Measurements from ENCODE around the gene ZBTB3. TPM values are rescaled to one million over a fixed set of nuclear protein-coding genes. Genes with fewer than 3 reads are reported as not detected.

ZBTB3 gene
- total RNA-seq (1 to 10 TPM; 2.3 to 3.5 TPM), total RNA-seq (5.0 to 31.9 (median 14.0) reads per million in 172 experiments)
- 4.0 TPM for polyA plus RNA-seq (2013, experiment 1 of 2)
- 4.1 TPM for polyA plus RNA-seq (2013, experiment 2 of 2)

DNA sequence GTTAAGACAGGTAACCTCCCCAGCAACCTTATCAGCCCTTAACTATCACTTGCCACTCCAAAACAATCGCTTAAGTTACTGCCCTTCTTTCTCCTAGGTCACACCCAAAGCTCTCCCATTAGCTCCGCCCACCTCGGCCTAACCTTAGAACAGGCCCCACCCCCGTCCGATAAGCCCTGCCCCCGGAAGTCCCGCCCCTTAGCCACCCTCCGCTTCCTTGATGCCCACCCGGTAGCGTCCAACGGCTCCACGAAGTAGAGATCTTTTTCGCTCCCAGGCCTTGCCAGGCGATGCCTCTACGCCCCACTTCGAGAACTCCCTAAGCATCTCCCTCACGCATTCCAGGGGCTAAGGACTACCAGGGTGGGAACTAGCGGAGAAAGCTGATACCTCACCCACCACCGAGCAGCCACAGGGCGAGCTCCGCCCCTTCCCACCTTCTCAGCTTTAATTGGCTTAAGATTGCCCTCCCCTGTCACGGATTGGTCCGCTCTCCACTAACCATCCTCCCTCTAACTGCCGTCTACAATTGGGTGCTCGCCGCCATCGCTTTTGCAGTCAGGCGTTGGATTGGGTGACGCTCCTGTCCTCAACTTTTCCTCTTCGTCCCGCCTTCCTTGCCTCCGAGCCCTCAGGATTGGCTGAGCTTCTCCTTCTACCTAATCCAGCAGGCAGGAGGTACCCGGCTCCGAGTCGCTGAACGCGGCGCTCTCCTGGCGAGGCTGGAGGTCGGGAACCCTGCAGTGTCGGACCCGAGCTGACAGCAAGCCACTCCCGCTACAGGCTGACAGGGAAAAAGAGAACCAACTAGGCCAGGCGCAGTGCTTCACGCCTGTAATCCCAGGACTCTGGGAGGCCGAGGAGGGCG lies at the start of gene ZBTB3:
Gene ZBTB3, minus strand, starts transcription at position 425 of the 868 bp plus-strand sequence. CDS start 496 bp downstream, outside the sequence.
- peaks cover 21% of the 10 kb centered on the region for H3K36me3 ChIP-seq (ENCODE audit: insufficient read depth, low read length)
- H3K27ac ChIP-seq (ENCODE audit: low read depth in 1 of 2, low read length in 2 of 2) = peak within 1 kb of the TSS; percentile 84 to 88
- peaks cover 18% of the 10 kb centered on the region for H3K36me3 Mint-ChIP-seq (ENCODE audit: low read depth)
- H3K9me3 Mint-ChIP-seq = no peaks in the 10 kb centered on the region
- peak within 1 kb of the TSS; percentile 80 for H3K4me3 ChIP-seq (ENCODE audit: low read length)
- H3K4me1 ChIP-seq (ENCODE audit: insufficient read depth, low read length) = peaks cover 41% of the 10 kb centered on the region
- intact Hi-C loops (cut with DNase I, micrococcal nuclease) = loop anchor here (1.0 to 5.0 kb wide), 5 partner anchors 7 to 88 kb away; partner anchors contain the start of genes TTC9C (in 2 of the 2), POLR2G (in 1 of the 2) and TMEM179B (in 1 of the 2)
- peak; percentile 93 for ATAC-seq (ENCODE audit: poor library complexity)
- H3K4me1 Mint-ChIP-seq (ENCODE audit: low read depth) = peaks cover 35% of the 10 kb centered on the region
- ChIA-PET POLR2A (interaction anchor here (0.8 to 5.6 kb wide), 43 partner anchors 8 to 1564 kb away, joined by 3 to 228 read pairs (median 6); partner anchors contain the start of genes B3GAT3, C11orf98, CSKMT and EEF1G), CTCF (interaction anchor here (0.6 to 3.8 kb wide), 7 partner anchors 8 to 127 kb away, joined by 3 to 42 read pairs (median 6); partner anchors contain the start of genes HNRNPUL2, SLC3A2, TAF6L and TMEM179B)
- no peaks in the 10 kb centered on the region for H3K9me3 ChIP-seq (ENCODE audit: control insufficient read depth in 1 of 2, insufficient read depth in 1 of 2, low read length in 2 of 2)
- H3K27me3 ChIP-seq (ENCODE audit: control insufficient read depth in 1 of 2, insufficient read depth in 2 of 2, low read length in 2 of 2) = no peaks in the 10 kb centered on the region
- H3K27ac Mint-ChIP-seq = peak within 1 kb of the TSS; percentile 89
- H3K4me3 Mint-ChIP-seq = peak within 1 kb of the TSS; percentile 93
- no peaks in the 10 kb centered on the region for H3K27me3 Mint-ChIP-seq
- DNase-seq = peak; percentile 92 to 100 (median 97)
- TF ChIP-seq, protein P1, sequence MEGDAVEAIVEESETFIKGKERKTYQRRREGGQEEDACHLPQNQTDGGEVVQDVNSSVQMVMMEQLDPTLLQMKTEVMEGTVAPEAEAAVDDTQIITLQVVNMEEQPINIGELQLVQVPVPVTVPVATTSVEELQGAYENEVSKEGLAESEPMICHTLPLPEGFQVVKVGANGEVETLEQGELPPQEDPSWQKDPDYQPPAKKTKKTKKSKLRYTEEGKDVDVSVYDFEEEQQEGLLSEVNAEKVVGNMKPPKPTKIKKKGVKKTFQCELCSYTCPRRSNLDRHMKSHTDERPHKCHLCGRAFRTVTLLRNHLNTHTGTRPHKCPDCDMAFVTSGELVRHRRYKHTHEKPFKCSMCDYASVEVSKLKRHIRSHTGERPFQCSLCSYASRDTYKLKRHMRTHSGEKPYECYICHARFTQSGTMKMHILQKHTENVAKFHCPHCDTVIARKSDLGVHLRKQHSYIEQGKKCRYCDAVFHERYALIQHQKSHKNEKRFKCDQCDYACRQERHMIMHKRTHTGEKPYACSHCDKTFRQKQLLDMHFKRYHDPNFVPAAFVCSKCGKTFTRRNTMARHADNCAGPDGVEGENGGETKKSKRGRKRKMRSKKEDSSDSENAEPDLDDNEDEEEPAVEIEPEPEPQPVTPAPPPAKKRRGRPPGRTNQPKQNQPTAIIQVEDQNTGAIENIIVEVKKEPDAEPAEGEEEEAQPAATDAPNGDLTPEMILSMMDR (IDR thresholded peaks at IDR 0.05) = no peak

DNA sequence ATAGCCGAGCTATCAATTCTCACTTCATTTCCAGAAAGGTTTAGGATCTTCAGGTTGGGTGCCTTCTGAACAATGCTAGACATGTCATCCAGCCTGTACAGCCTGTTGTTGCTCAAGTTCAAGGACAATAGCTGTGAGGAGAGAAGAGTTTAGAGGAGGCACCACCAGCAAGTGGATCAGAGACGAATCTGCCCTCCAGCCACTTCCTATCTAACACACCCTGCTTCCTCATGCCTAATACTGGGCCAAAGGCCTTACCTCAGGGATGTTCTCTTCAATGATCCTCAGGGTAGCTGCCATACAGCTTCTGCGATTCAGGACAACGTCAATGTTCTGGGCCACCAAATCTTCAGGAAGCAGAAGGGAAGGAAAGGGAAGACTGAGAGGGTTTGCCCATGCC lies 47.1 kb upstream of the ZBTB3 start:
- Histone ChIP-seq H3K4me3 (ENCODE audit: low read length) (no peak overlapping the region), H3K9me3 (ENCODE audit: control insufficient read depth in 1 of 2, insufficient read depth in 1 of 2, low read length in 2 of 2) (no peaks in the 10 kb centered on the region), H3K27me3 (ENCODE audit: control insufficient read depth in 1 of 2, insufficient read depth in 2 of 2, low read length in 2 of 2) (no peaks in the 10 kb centered on the region), H3K27ac (ENCODE audit: low read depth in 1 of 2, low read length in 2 of 2) (no peak overlapping the region), H3K36me3 (ENCODE audit: insufficient read depth, low read length) (peaks cover 80% of the 10 kb centered on the region), H3K4me1 (ENCODE audit: insufficient read depth, low read length) (peaks cover 31% of the 10 kb centered on the region)
- ATAC-seq (ENCODE audit: poor library complexity) (no peak), DNase-seq (no peak)
- POLR2A ChIA-PET = interaction anchor here (0.9 to 3.4 kb wide), 8 partner anchors 9 to 74 kb away, joined by 3 to 26 read pairs (median 4); partner anchors contain the start of genes HNRNPUL2, TMEM179B, TMEM223 and WDR74
- Mint-ChIP-seq H3K27ac (no peak overlapping the region), H3K4me1 (ENCODE audit: low read depth) (peaks cover 36% of the 10 kb centered on the region), H3K4me3 (peak overlapping the region; percentile 25), H3K36me3 (ENCODE audit: low read depth) (peaks cover 94% of the 10 kb centered on the region), H3K27me3 (no peaks in the 10 kb centered on the region), H3K9me3 (no peaks in the 10 kb centered on the region)
- TF ChIP-seq, protein P1 (IDR thresholded peaks at IDR 0.05) = no peak
- intact Hi-C loops (cut with DNase I, micrococcal nuclease) = no loop called here
- CTCF ChIA-PET = interaction anchor here (1.4 to 2.0 kb wide), 2 partner anchors 14 to 39 kb away, joined by 3 to 14 read pairs; partner anchors contain the start of gene TMEM179B

DNA sequence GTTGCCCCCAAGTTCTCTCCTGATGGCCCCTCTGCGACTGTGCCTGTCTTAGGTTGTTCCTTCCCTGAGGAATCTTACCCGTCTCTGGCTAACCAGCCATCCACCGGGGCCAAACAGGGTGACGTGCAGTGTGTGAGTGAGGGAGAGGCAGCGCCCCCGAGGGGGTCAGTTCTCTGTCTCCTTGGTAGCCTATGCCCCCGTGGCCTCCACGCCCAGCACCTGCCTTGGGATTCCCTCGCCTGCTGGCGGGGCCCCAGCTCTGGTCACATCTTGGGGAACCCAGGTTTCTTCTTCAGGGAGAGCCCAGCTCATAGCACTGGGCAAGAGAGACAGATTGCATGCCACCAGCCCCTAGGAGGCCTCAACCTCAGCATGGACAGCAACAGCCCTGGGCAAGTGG lies 45.5 kb upstream of the ZBTB3 start:
- H3K27me3 Mint-ChIP-seq = no peaks in the 10 kb centered on the region
- no peak overlapping the region for H3K27ac Mint-ChIP-seq
- H3K4me1 Mint-ChIP-seq (ENCODE audit: low read depth) = peaks cover 22% of the 10 kb centered on the region

More for the DNA sequence above, 45.5 kb upstream of the ZBTB3 start:
- Histone ChIP-seq H3K4me1 (ENCODE audit: insufficient read depth, low read length) (peaks cover 24% of the 10 kb centered on the region), H3K4me3 (ENCODE audit: low read length) (no peak overlapping the region), H3K9me3 (ENCODE audit: control insufficient read depth in 1 of 2, insufficient read depth in 1 of 2, low read length in 2 of 2) (no peaks in the 10 kb centered on the region), H3K27me3 (ENCODE audit: control insufficient read depth in 1 of 2, insufficient read depth in 2 of 2, low read length in 2 of 2) (no peaks in the 10 kb centered on the region), H3K36me3 (ENCODE audit: insufficient read depth, low read length) (peaks cover 95% of the 10 kb centered on the region), H3K27ac (ENCODE audit: low read depth in 1 of 2, low read length in 2 of 2) (no peak overlapping the region)
- DNase-seq (no peak), ATAC-seq (ENCODE audit: poor library complexity) (no peak)
- Mint-ChIP-seq H3K36me3 (ENCODE audit: low read depth) (peaks cover 98% of the 10 kb centered on the region), H3K9me3 (no peaks in the 10 kb centered on the region), H3K4me3 (no peak overlapping the region)
- ChIA-PET CTCF (interaction anchor here (0.5 to 1.4 kb wide), 2 partner anchors 17 to 41 kb away, joined by 3 to 4 read pairs; no protein-coding TSS in a partner anchor), POLR2A (interaction anchor here (2.8 to 3.4 kb wide), 2 partner anchors 12 to 41 kb away, joined by 14 to 26 read pairs; partner anchors contain the start of genes TMEM179B and WDR74)
- TF ChIP-seq, protein P1 (IDR thresholded peaks at IDR 0.05) = no peak
- intact Hi-C loops (cut with DNase I, micrococcal nuclease) = no loop called here

Data from CD4-positive, alpha-beta T cell (primary cell).